Kidney (tissue), 14 donors: ENCODE results near the gene CAMK2B. TPM values are rescaled to one million over a fixed set of nuclear protein-coding genes. Genes with fewer than 3 reads are reported as not detected.

Experiments
- DNase-seq, 5 donors: peaks; one replicate each; pipeline ENCODE4 v3.0.0-alpha.2; 2013 to 2020
- FAIRE-seq: peaks from 2 replicates; lab custom pipeline; 2012; peaks lifted over from hg19 to GRCh38; lab: Jason Lieb, UNC
- H3K27ac ChIP-seq, 2 donors: one replicate each; pipeline ENCODE4 v1.7.0; 2013; ENCODE audit warnings: low read depth in 2 of 2, low read length in 2 of 2, inconsistent platforms in 1 of 2
- H3K27me3 ChIP-seq: one replicate; pipeline ENCODE4 v1.7.1; 2013; ENCODE audit warnings: low read length, inconsistent platforms; ENCODE audit not compliant: control insufficient read depth, insufficient read depth
- H3K36me3 ChIP-seq, 3 donors: one replicate each; pipeline versions ENCODE4 v1.7.0 to v1.7.1; 2013; ENCODE audit warnings: low read length in 3 of 3, control low read depth in 1 of 3, inconsistent platforms in 1 of 3; ENCODE audit not compliant: insufficient read depth in 3 of 3, control insufficient read depth in 2 of 3
- H3K4me1 ChIP-seq, 3 donors: one replicate each; pipeline versions ENCODE4 v1.7.0 to v1.7.1; 2013; ENCODE audit warnings: low read length in 3 of 3, inconsistent platforms in 1 of 3, low read depth in 1 of 3; ENCODE audit not compliant: control insufficient read depth in 2 of 3, insufficient read depth in 2 of 3
- H3K4me3 ChIP-seq, 3 donors: one replicate each; pipeline versions ENCODE4 v1.7.0 to v1.8.1; 2013; ENCODE audit warnings: low read length in 3 of 3, control low read depth in 1 of 3, inconsistent platforms in 1 of 3
- H3K9ac ChIP-seq, 3 donors: one replicate each; pipeline versions ENCODE4 v1.7.0 to v1.7.1; 2013; ENCODE audit warnings: low read length in 3 of 3, control low read depth in 1 of 3, inconsistent platforms in 1 of 3
- H3K9me3 ChIP-seq, 3 donors: one replicate each; pipeline versions ENCODE4 v1.7.0 to v1.7.1; 2013; ENCODE audit warnings: low read length in 3 of 3, control low read depth in 1 of 3, inconsistent platforms in 1 of 3; ENCODE audit not compliant: control insufficient read depth in 2 of 3, insufficient read depth in 1 of 3
- CTCF ChIP-seq: IDR thresholded peaks from 3 replicates; pipeline ENCODE4 v1.5.1; 2012; ENCODE audit warnings: mild to moderate bottlenecking, moderate library complexity, borderline replicate concordance; ENCODE audit not compliant: insufficient read depth; ENCODE audit errors: extremely low read depth
- intact Hi-C: fragments of 100-400 bp; cut with DNase I; formaldehyde crosslinking; loops from one replicate; pipeline ENCODE4 v1.11.1; 2022
- polyA plus RNA-seq: library from polyadenylated mRNA; stranded (reverse); fragments of 350-450 nt; fragmentation: Illumina TruSeq; extraction: RNeasy Lipid Tissue Mini Kit (QIAGEN cat#74804); gene quantifications from one replicate; pipeline ENCODE4 v1.2.3, GENCODE V29; 2014; ENCODE audit warnings: low read depth, low replicate concordance; ENCODE audit not compliant: insufficient read depth
- total RNA-seq: library from RNA; stranded (reverse); fragmentation: NEBNext Ultra II Directional; extraction: Animal tissue kit (Norgen Biotek cat#: 25700); gene quantifications from one replicate; pipeline ENCODE4 v1.2.1, GENCODE V29; 2021
- donor health status: control.
- donor health status: control.
- donor health status: control.
- donor health status: control.
- donor health status: control.
- donor health status: DM: yes; HTN: yes; CAD: no.
- donor health status: Normal renal cell carcinoma (clear cell type).

CAMK2B gene
- total and polyA plus RNA-seq, 2 donors from 2014 or later, result 1.1 to 3.2 TPM

DNA sequence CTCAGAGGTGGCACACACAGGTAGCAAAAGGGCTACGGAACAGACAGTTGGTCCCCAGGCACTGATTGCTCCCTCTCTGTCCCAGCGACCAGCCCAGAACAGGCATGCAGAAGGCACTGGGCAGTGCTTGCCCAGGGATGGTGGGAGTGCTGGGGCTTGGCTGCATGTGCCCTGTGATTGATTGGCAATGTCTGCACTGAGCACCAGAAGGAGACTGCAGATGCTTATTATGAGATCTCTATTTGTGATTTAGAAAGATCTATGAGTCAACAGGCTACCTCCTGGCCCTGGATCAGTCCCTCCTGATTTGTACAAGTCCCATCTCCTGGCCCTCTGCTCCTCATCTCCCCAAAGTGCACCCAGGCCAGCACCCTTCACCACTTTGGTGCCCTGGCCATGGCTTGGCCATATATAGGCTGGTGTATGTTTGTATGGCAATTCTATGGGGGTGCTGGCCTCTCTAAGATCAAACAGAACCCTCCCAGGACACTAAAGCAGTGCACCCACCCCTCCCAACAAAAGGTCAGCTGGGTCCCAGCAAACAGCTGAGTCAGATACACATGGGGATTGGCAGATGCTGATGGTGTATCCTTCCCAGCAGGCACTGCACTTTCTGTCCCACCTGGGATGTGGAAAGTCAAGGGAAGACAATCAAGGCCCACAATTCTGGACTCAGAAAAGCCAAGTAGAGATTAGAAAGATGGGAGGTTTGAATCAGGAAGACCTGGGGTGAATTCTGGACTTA is 30.9 kb downstream of the CAMK2B start:
- no peak overlapping the region for H3K27ac ChIP-seq
- no peaks in the 10 kb centered on the region for H3K36me3 ChIP-seq
- no peak overlapping the region for H3K4me3 ChIP-seq
- H3K4me1 ChIP-seq, result no peaks in the 10 kb centered on the region
- H3K9ac ChIP-seq, result no peak overlapping the region
- FAIRE-seq (no peak), DNase-seq (no peak)
- TF ChIP-seq CTCF, result no peak
- intact Hi-C loops, result no loop called here
- no peaks in the 10 kb centered on the region for H3K27me3 ChIP-seq
- H3K9me3 ChIP-seq, result no peaks in the 10 kb centered on the region

DNA sequence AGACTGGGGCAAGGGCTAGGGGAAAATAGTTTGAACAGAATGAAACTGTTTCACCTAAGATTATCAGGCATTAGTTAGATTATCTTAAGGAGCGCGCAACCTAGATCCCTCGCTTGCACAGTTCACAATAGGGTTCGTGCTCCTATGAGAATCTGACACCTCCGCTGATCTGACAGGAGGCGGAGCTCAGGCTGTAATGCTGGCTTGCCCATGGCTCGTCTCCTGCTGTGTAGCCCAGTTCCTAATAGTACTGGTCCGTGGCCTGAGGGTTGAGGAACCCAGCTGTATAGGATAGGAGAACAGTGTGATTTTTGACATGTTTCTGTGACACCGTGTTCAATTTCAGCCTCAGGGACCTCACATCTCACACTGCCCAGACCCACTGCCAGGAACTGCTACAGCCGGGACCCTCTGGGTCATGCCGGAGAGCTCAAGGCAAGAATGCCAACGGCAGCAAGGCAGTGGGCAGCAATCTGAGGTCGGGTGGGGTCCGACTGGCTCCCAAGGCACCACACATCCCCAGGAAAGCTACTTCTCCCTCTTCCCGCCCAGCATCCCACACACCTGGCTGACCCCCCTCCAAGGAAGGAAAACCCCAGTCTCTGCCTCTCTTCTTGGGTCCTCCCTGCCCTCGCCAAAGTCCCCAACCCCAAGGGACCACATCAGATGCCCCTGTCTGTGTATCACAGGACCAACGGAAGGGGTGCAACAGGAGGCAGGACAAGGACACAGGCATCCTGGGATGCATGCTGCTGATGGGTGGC is 31.7 kb downstream of the CAMK2B start:
- DNase-seq (peak in 3 of 5 donors; percentile 20 to 31 (median 28)), FAIRE-seq (no peak)
- no peak overlapping the region for H3K27ac ChIP-seq
- no peaks in the 10 kb centered on the region for H3K9me3 ChIP-seq
- H3K9ac ChIP-seq, result no peak overlapping the region
- no peaks in the 10 kb centered on the region for H3K27me3 ChIP-seq
- no peaks in the 10 kb centered on the region for H3K4me1 ChIP-seq
- H3K4me3 ChIP-seq, result no peak overlapping the region
- H3K36me3 ChIP-seq, result no peaks in the 10 kb centered on the region
- intact Hi-C loops, result no loop called here
- TF ChIP-seq CTCF, result no peak

DNA sequence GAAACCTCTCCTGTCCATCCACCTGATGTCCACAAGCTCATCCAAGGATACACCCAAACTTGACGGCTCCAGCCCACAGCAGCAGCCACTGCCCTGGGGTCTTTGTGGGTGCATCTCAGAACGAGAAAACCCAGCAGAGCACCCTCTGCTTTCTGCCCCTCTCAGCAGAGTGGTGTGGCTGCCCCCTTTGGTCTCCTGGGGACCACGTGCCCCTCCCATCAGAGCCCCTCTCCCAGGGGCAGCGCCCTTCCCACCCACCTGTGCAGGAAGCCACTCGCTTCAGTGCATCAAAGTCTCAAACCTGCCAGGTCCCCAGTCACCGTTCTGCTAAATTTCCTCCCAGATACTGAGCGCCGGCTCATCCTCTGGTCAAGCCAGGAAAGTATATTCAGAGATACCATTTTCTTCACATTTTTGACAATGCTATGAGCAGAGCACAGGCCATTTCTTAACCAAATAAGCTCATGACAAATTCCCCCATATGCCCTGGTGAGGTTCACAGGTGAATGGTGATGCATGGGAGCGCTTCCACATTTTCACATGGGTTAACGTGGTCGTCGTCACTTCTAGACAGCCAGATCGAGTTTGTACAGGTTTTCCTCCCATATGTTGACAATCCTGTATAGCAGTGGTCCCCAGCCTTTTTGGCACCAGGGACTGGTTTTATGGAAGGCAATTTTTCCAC is 32.4 kb downstream of the CAMK2B start:
- FAIRE-seq, result no peak
- H3K27ac ChIP-seq, result no peak overlapping the region

More for the DNA sequence above, 32.4 kb downstream of the CAMK2B start:
- DNase-seq, result peak in 3 of 5 donors; percentile 9 to 48 (median 37)
- no peaks in the 10 kb centered on the region for H3K27me3 ChIP-seq
- no peaks in the 10 kb centered on the region for H3K4me1 ChIP-seq
- no peak overlapping the region for H3K4me3 ChIP-seq
- no peak overlapping the region for H3K9ac ChIP-seq
- no peaks in the 10 kb centered on the region for H3K36me3 ChIP-seq
- intact Hi-C loops, result no loop called here
- no peaks in the 10 kb centered on the region for H3K9me3 ChIP-seq
- TF ChIP-seq CTCF, result no peak
